IMR-90 (cell line): ENCODE data around the gene SYNE1. TPM values are rescaled to one million over a fixed set of nuclear protein-coding genes. Genes with fewer than 3 reads are reported as not detected.

Experiments used
- ATAC-seq: fragments of 200-7000 bp; cut with Tn5 transposase; 2 replicates; pipeline ENCODE4 v1.9.1; 2020; ENCODE audit warnings: low read depth, mild to moderate bottlenecking, moderate library complexity
- BruUV-seq: library from RNA; stranded (reverse); fragments of 400-500 nt; replicated peaks from 2 replicates; lab custom pipeline; 2021; lab: Mats Ljungman, UMichigan
- CTCF ChIA-PET: fragments of 300-600 bp; formaldehyde crosslinking; extraction: SDS; loops from one replicate; lab custom pipeline; 2021; ENCODE audit warnings: antibody characterized with exemption; lab: Yijun Ruan, JAX
- POLR2A ChIA-PET: fragments of 300-600 bp; sonication (Branson Sonifier 250); formaldehyde crosslinking; loops from one replicate; lab custom pipeline; 2022; ENCODE audit warnings: antibody characterized with exemption; ENCODE audit not compliant: unreplicated experiment; lab: Charles Lee
- DNase-seq: peaks from one replicate; pipeline ENCODE4 v3.0.0; 2013
- H2AFZ ChIP-seq: replicated peaks from 2 replicates; pipeline ENCODE3; 2013; ENCODE audit warnings: low read length, mild to moderate bottlenecking; ENCODE audit not compliant: poor library complexity
- H2AK5ac ChIP-seq: 2 replicates; pipeline ENCODE4 v1.6.1; 2013; ENCODE audit warnings: low read depth, low read length, inconsistent platforms
- H2AK9ac ChIP-seq: replicated peaks from 2 replicates; pipeline ENCODE3; 2013; ENCODE audit warnings: mild to moderate bottlenecking, low read depth, low read length, moderate library complexity; ENCODE audit not compliant: poor library complexity
- H2BK120ac ChIP-seq: 2 replicates; pipeline ENCODE4 v1.6.1; 2013; ENCODE audit warnings: low read depth, low read length, inconsistent platforms
- H2BK15ac ChIP-seq: 3 replicates; pipeline ENCODE4 v1.6.1; 2013; ENCODE audit warnings: low read depth, low read length, inconsistent platforms
- H2BK20ac ChIP-seq: 2 replicates; pipeline ENCODE4 v1.6.1; 2013; ENCODE audit warnings: low read depth, mild to moderate bottlenecking, inconsistent platforms, low read length, moderate library complexity
- H2BK5ac ChIP-seq: 2 replicates; pipeline ENCODE4 v1.6.1; 2013; ENCODE audit warnings: mild to moderate bottlenecking, low read depth, low read length, inconsistent platforms; ENCODE audit not compliant: poor library complexity, severe bottlenecking
- H3K14ac ChIP-seq: replicated peaks from 2 replicates; pipeline ENCODE4 v1.6.1; 2013; ENCODE audit warnings: low read depth, low read length, inconsistent platforms
- H3K18ac ChIP-seq: 2 replicates; pipeline ENCODE4 v1.6.1; 2013; ENCODE audit warnings: low read depth, low read length, control low read depth
- H3K23ac ChIP-seq: 2 replicates; pipeline ENCODE4 v1.6.1; 2013; ENCODE audit warnings: low read depth, low read length, inconsistent platforms
- H3K27ac ChIP-seq: 2 replicates; pipeline ENCODE4 v1.5.1; 2013; ENCODE audit warnings: mild to moderate bottlenecking, control low read depth, low read length; ENCODE audit not compliant: insufficient read depth
- H3K27me3 ChIP-seq: 2 replicates; pipeline ENCODE4 v1.6.1; 2013; ENCODE audit warnings: low read length; ENCODE audit not compliant: control insufficient read depth, insufficient read depth
- H3K36me3 ChIP-seq: 2 replicates; pipeline ENCODE4 v1.6.1; 2013; ENCODE audit warnings: low read length, mixed read lengths; ENCODE audit not compliant: control insufficient read depth, insufficient read depth
- H3K4ac ChIP-seq: 2 replicates; pipeline ENCODE4 v1.6.1; 2013; ENCODE audit warnings: low read depth, low read length, inconsistent platforms
- H3K4me1 ChIP-seq: 2 replicates; pipeline ENCODE4 v1.6.1; 2013; ENCODE audit warnings: low read length, mixed read lengths; ENCODE audit not compliant: control insufficient read depth, insufficient read depth
- H3K4me2 ChIP-seq: 2 replicates; pipeline ENCODE4 v1.6.1; 2013; ENCODE audit warnings: low read depth, mild to moderate bottlenecking, control low read depth, low read length, moderate library complexity
- H3K4me3 ChIP-seq: 2 replicates; pipeline ENCODE4 v1.5.1; 2013; ENCODE audit warnings: low read depth, mild to moderate bottlenecking, control low read depth, low read length, moderate library complexity; ENCODE audit not compliant: insufficient read depth
- H3K56ac ChIP-seq: 2 replicates; pipeline ENCODE4 v1.6.1; 2013; ENCODE audit warnings: low read length, inconsistent platforms; ENCODE audit not compliant: insufficient read depth; ENCODE audit errors: extremely low read depth
- H3K79me1 ChIP-seq, 2 experiments: 2 replicates each; pipeline ENCODE4 v1.6.1; 2013; ENCODE audit warnings: low read length in 2 of 2, inconsistent platforms in 1 of 2, low read depth in 1 of 2
- H3K9ac ChIP-seq: 2 replicates; pipeline ENCODE4 v1.6.1; 2013; ENCODE audit warnings: low read depth, low read length, control low read depth
- H3K9me1 ChIP-seq: 2 replicates; pipeline ENCODE4 v1.6.1; 2013; ENCODE audit warnings: low read length, inconsistent platforms; ENCODE audit not compliant: insufficient read depth
- H3K9me3 ChIP-seq: 2 replicates; pipeline ENCODE4 v1.6.1; 2013; ENCODE audit warnings: low read length; ENCODE audit not compliant: control insufficient read depth, insufficient read depth
- H4K20me1 ChIP-seq: 2 replicates; pipeline ENCODE4 v1.6.1; 2013; ENCODE audit warnings: low read length, inconsistent platforms; ENCODE audit not compliant: insufficient read depth
- H4K5ac ChIP-seq: 2 replicates; pipeline ENCODE4 v1.6.1; 2013; ENCODE audit warnings: mild to moderate bottlenecking, low read depth, low read length, control low read depth
- H4K8ac ChIP-seq, 2 experiments: 2 replicates each; pipeline ENCODE4 v1.6.1; 2013; ENCODE audit warnings: low read depth in 2 of 2, low read length in 2 of 2, control low read depth in 1 of 2, inconsistent platforms in 1 of 2
- H4K91ac ChIP-seq: 2 replicates; pipeline ENCODE4 v1.6.1; 2013; ENCODE audit warnings: low read depth, low read length, inconsistent platforms; ENCODE audit not compliant: insufficient read depth
- CEBPB ChIP-seq: IDR thresholded peaks from 2 replicates; pipeline ENCODE4 v1.6.1; 2012; ENCODE audit warnings: low read depth, low read length, improper control_type of control experiment
- ELK1 ChIP-seq: fragments of 150-350 bp; IDR thresholded peaks from 2 replicates; pipeline ENCODE4 v1.6.1; 2016; ENCODE audit warnings: low read depth, mild to moderate bottlenecking, low read length, moderate library complexity, borderline replicate concordance
- USF2 ChIP-seq: fragments of 150-350 bp; IDR thresholded peaks from 2 replicates; pipeline ENCODE4 v1.6.1; 2017; ENCODE audit warnings: mild to moderate bottlenecking, antibody characterized with exemption, low read length, low read depth
- WGBS, 2 experiments: methylation state at CpG; one replicate each; pipeline versions ENCODE4 v1.1.5 to v1.1.7; 2013; ENCODE audit warnings: missing lambda C conversion rate in 2 of 2; ENCODE audit not compliant: insufficient read length in 1 of 2; ENCODE audit errors: extremely low coverage in 2 of 2; 5-methylcytosine and 5-hydroxymethylcytosine counted together
- dilution Hi-C: fragments of 300-500 bp; cut with HindIII; formaldehyde crosslinking; loops from one replicate; pipeline ENCODE4 v1.14.3; 2018; ENCODE audit warnings: low sequenced_read_pairs; ENCODE audit not compliant: unreplicated experiment
- in situ Hi-C: fragments of 300-500 bp; cut with MboI; formaldehyde crosslinking; loops from 3 replicates; pipeline ENCODE4 v1.14.3; 2019; ENCODE audit warnings: low sequenced_read_pairs, inconsistent platforms, mixed read lengths
- intact Hi-C: fragments of 100-400 bp; cut with micrococcal nuclease; formaldehyde crosslinking; loops from 2 replicates; pipeline ENCODE4 v1.10.0; 2022
- polyA plus RNA-seq, 3 experiments: library from polyadenylated mRNA; depleted of rRNA; stranded (reverse); fragments of >200 nt; gene quantifications; 2 replicates each; pipeline ENCODE4 v1.2.3, GENCODE V29; 2012; ENCODE audit warnings: low replicate concordance in 1 of 3
- total RNA-seq: library from RNA; depleted of rRNA; stranded (reverse); fragments of >200 nt; gene quantifications from 2 replicates; pipeline ENCODE4 v1.2.3, GENCODE V29; 2012

Gene SYNE1
- total and polyA plus RNA-seq, 2 of the 4 experiments (the other 2 are of a cell fraction): 34.1 to 159 TPM

- dilution Hi-C loops (no loop called here), intact Hi-C loops (no loop called here), in situ Hi-C loops (no loop called here)
- Histone ChIP-seq H2BK20ac (peak overlapping the region; percentile 55; the same call in 1 of the 2 replicates), H2BK120ac (peak overlapping the region; percentile 55), H3K4me3 (no peak overlapping the region), H4K91ac (peak overlapping the region; percentile 45), H4K8ac (0 out of 4 replicates have a peak overlapping the region, but pooled peaks of 1 of the 2 experiments have one; percentile 24), H3K4me1 (peaks cover 10% of the 10 kb centered on the region), H2BK5ac (peak overlapping the region; percentile 61), H2BK15ac (0 out of 3 replicates have a peak overlapping the region, but pooled peaks have one; percentile 36), H3K56ac (no peak overlapping the region), H2AFZ (no peak overlapping the region), H3K9me3 (no peaks in the 10 kb centered on the region), H4K20me1 (no peaks in the 10 kb centered on the region), H3K4ac (peak overlapping the region; percentile 45; the same call in 1 of the 2 replicates), H3K4me2 (peak overlapping the region; percentile 54; the same call in 1 of the 2 replicates), H3K36me3 (peaks cover 4% of the 10 kb centered on the region; the same call in 1 of the 2 replicates), H4K5ac (no peak overlapping the region), H3K14ac (peak overlapping the region; percentile 69; the same call in 1 of the 2 replicates), H3K23ac (peak overlapping the region; percentile 78), H2AK9ac (no peak overlapping the region), H3K18ac (no peak overlapping the region; the same call in 1 of the 2 replicates), H3K79me1 (no peaks in the 10 kb centered on the region), H3K9ac (no peak overlapping the region), H3K27me3 (no peaks in the 10 kb centered on the region), H2AK5ac (peak overlapping the region; percentile 64), H3K27ac (no peak overlapping the region), H3K9me1 (peaks cover 5% of the 10 kb centered on the region)
- TF ChIP-seq CEBPB: no peak
- no peak for TF ChIP-seq USF2
- TF ChIP-seq ELK1: no peak
- no TSS peak for BruUV-seq
- POLR2A ChIA-PET: no interaction called here
- ATAC-seq (peak; percentile 35; the same call in 1 of the 2 replicates), DNase-seq (peak; percentile 72)
- 89% methylated on average over 1 of the region's 8 CpGs; no CpG with 5 or more reads in 1 of the 2 experiments for WGBS, 2 experiments
- CTCF ChIA-PET: no interaction called here
These were observed 178.2 kb downstream of the SYNE1 start for GRCh38 chr6:152458648-152459644.
